D721Med (cell line): ENCODE results near the gene TYW3.
A peak's percentile ranks its signal among the peaks of the same experiment; 100 is the strongest.
"Not testable (repeated sequence)": the region's sequence is repeated elsewhere in the genome, so short reads cannot be mapped to it uniquely, and the experiment has no call there.

Experiments used
- DNase-seq: peaks from one replicate; pipeline ENCODE4 v3.0.0; 2011; ENCODE audit warnings: low spot score; ENCODE audit not compliant: insufficient read length
- FAIRE-seq: peaks from 2 replicates; lab custom pipeline; 2011; peaks lifted over from hg19 to GRCh38; lab: Jason Lieb, UNC
- TF ChIP-seq, protein P1 (sequence below): IDR thresholded peaks from 2 replicates; pipeline ENCODE4 v1.5.1; 2012; ENCODE audit warnings: mild to moderate bottlenecking, control low read depth; ENCODE audit not compliant: insufficient read depth; ENCODE audit errors: missing control alignments

Gene TYW3

DNA sequence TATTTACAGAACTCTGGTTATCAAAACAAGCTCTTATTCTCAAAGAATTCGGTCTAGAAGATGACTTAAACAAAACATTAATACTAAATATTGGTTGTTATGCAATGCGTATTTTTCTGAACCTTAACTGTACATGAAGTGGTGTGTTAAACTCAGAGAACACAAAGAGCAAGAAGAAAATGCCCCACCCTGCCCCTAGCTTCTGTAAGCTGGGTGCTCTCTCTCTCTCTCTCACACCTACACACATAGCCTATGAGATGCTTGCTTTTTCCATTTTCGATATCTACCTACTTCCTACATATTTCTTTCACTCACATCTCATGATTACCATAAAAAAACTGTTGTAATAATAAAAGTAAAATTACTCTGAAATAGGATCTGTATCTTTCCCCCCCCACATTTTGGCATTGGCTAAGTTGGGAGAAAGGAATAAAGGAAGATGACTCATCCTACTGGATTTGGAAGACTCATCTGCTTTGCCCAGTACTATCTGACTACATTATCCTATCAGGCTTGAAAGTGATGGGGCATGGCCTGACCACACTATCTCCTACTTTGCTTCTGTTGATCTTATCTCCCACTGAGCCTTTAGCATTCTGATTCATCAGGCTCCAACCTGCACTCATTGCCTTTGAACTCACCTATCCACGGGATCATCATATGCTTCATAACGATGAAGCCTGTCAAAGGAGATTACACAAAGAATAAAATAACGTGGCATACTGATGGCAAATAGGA is 3.0 kb upstream of the TYW3 start:
- TF ChIP-seq, protein P1, sequence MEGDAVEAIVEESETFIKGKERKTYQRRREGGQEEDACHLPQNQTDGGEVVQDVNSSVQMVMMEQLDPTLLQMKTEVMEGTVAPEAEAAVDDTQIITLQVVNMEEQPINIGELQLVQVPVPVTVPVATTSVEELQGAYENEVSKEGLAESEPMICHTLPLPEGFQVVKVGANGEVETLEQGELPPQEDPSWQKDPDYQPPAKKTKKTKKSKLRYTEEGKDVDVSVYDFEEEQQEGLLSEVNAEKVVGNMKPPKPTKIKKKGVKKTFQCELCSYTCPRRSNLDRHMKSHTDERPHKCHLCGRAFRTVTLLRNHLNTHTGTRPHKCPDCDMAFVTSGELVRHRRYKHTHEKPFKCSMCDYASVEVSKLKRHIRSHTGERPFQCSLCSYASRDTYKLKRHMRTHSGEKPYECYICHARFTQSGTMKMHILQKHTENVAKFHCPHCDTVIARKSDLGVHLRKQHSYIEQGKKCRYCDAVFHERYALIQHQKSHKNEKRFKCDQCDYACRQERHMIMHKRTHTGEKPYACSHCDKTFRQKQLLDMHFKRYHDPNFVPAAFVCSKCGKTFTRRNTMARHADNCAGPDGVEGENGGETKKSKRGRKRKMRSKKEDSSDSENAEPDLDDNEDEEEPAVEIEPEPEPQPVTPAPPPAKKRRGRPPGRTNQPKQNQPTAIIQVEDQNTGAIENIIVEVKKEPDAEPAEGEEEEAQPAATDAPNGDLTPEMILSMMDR, result no peak
- DNase-seq (peak; percentile 28), FAIRE-seq (peak; percentile 84)

DNA sequence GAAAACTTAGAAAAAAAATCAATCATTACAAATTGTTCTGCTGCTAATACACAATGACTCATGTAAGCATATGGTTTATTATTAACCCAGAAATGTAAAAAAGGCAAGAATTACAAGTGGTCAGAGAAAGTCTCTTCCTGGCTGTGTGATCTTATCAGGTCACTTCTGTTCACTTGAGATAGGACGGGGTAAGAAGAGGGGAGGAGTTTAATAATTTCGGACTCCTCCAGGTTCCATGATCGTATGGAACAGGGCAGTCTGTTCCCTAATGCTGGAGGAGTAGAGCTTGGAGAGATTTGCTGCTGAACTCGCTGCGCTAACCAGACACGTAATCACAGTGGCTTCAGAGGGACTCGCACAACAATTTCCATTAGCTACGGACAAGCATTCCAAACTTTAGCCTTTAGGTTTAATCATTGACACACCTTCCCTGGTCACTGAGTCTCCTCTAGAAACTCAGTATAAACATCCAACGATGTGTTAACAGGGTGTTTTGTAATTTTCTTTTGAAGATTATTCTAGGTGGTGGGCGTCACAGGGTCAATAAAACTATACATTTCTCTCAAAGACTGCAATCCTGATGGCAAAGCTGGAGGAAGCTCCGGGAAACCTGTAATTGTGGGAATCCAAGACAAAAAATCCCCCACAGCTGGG is 1.4 kb upstream of the TYW3 start:
- TF ChIP-seq, protein P1, result no peak
- FAIRE-seq, result no peak

DNA sequence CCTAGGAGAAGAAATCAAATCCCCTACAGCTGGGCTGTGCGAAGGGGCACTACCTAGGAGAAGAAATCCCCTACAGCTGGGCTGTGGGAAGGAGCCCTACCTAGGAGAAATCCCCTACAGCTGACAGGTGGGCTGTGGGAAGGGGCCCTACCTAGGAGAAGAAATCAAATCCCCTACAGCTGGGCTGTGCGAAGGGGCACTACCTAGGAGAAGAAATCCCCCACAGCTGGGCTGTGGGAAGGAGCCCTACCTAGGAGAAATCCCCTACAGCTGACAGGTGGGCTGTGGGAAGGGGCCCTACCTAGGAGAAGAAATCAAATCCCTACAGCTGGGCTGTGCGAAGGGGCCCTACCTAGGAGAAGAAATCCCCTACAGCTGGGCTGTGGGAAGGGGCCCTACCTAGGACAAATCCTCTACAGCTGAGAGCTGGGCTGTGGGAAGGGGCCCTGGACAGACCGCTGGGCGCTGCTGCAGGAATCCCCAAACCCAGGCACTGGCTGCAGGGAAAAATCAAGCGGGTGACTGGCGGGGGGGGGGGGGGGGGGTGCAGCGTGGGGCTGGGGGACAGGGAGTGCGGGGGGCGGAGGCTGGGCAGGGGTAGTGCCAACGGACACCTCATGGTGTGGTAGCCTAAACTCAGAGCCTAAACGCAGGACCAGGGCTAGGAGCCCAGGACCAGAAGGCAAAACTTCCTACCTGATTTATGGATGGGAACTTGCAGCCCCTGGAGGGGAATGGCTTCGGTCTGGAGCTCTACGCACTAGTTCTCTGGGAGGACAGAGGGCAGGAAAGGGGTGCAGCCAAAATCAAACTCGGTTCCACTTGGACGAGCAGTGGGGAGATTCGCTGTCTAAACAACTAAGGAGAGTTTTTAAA is 643 bp upstream of the TYW3 start:
- not testable (repeated sequence) for FAIRE-seq

More for the DNA sequence above, 1.4 kb upstream of the TYW3 start:
- no peak for DNase-seq

DNA sequence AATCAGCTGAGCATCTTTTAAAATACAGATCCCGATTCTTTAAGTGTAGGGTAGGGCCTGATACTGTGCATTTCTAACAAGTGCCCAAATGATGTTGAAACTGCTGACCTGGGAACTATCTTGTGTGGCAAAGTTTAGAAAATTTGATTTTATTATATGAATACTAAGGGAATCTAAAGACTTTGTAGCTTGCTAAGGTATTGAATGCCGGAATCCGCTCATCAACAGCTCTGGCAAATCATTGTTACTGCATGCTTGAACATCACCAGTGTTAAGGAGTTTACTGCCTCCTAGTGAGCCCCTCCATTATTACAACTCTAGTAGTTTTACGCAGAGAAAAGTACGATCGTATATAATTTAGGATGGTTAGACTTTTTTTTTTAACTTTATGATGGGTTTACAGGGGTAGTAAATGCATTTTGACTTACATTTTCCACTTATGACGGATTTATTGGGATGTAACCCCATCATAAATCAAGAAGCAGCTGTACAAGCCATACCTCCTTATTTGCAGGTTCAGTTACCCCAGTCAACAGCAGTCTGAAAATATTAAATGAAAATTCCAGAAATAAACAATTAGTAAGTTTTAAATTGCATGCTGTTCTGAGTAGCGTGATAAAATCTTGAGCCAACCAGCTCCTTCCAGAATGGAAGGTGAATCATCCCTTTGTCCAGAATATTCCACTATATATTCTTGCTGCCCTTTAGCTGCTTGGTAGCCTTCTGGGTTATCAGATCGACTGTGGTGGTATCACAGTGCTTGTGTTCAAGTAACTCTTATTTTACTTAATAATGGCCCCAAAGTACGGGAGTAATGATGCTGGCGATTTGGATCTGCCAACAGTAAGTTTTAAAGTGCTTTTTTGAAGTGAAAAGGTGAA is 892 bp downstream of the TYW3 start:
- FAIRE-seq (peak; percentile 76), DNase-seq (peak; percentile 26)
- TF ChIP-seq, protein P1, result peak; percentile 75

More for the DNA sequence above, 643 bp upstream of the TYW3 start:
- DNase-seq, result not testable (repeated sequence)

DNA sequence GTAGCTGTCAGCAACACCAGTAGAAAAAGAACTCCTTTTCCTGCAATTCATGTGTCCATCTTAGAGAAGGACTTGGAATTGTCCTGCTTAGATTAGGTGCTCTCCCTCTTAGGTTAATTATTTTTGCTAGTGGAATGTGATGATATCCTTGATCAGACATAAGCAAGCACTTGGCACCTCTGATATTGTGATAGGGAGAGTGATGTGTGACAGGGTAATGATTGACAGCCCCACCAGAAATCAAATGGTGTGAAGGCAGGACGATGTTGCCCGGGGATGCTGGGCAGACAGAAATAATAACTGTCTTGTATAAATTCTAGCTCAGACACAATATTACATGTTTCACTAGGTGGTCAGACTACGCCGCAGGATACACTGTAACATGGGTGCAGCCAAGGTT is 4.4 kb downstream of the TYW3 start:
- FAIRE-seq (no peak), DNase-seq (no peak)
- TF ChIP-seq, protein P1, result no peak

DNA sequence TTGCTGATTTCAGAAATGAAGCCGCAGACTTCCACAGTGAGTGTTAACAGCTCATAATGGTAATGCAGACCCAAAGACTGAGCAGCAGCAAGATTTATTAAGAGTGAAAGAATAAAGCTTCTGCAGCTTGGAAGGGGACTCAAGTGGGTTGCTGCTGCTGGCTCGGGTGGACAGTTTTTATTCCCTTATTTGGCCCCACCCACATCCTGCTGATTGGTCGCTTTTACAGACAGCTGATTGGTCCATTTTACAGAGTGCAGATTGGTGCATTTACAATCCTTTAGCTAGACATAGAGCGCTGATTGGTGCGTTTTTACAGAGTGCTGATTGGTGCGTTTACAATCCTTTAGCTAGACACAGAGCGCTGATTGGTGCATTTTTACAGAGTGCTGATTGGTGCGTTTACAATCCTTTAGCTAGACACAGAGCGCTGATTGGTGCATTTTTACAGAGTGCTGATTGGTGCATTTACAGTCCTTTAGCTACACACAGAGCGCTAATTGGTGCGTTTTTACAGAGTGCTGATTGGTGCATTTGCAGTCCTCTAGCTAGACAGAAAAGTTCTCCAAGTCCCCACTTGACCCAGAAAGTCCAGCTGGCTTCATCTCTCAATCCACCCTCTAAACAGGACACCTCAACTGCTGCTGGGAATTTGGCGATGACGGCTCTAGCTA is 7.5 kb downstream of the TYW3 start:
- DNase-seq, FAIRE-seq: not testable (repeated sequence)

DNA sequence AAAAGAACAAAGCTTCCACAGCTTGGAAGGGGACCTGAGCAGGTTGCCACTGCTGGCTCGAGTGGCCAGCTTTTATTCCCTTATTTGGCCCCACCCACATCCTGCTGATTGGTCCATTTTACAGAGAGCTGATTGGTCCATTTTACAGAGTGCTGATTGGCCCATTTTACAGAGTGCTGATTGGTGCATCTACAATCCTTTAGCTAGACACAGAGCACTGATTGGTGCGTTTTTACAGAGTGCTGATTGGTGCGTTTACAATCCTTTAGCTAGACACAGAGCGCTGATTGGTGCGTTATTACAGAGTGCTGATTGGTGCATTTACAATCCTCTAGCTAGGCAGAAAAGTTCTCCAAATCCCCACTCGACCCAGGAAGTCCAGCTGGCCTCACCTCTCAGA is 12.3 kb downstream of the TYW3 start:
- DNase-seq, FAIRE-seq: not testable (repeated sequence)
